ENCODE results near the gene OR6K2.

DNA sequence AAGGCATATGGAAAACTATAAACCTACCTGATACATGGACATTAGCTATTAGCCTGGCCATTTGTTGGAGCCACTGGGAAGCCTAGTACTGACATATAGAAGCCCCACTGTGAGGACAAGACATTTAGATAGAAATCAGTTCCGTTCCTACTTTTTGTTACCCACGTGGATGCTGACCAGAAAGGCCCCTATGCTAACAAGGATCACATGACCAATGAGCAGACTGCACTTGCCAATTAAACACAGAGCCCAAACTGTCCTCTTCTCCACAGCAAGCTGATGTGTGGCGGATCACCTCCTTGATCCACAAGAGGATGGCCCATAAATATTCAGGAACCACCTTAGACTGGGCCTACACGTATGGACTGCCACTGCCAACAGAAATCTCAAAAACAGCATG, 31.3 kb upstream of the OR6K2 start:
- TF ChIP-seq, protein P1, sequence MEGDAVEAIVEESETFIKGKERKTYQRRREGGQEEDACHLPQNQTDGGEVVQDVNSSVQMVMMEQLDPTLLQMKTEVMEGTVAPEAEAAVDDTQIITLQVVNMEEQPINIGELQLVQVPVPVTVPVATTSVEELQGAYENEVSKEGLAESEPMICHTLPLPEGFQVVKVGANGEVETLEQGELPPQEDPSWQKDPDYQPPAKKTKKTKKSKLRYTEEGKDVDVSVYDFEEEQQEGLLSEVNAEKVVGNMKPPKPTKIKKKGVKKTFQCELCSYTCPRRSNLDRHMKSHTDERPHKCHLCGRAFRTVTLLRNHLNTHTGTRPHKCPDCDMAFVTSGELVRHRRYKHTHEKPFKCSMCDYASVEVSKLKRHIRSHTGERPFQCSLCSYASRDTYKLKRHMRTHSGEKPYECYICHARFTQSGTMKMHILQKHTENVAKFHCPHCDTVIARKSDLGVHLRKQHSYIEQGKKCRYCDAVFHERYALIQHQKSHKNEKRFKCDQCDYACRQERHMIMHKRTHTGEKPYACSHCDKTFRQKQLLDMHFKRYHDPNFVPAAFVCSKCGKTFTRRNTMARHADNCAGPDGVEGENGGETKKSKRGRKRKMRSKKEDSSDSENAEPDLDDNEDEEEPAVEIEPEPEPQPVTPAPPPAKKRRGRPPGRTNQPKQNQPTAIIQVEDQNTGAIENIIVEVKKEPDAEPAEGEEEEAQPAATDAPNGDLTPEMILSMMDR (IDR thresholded peaks at IDR 0.05; ENCODE audit: borderline replicate concordance, extremely low read depth, low read length, poor library complexity, severe bottlenecking), result no peak
- no peak for TF ChIP-seq EZH2 (IDR thresholded peaks at IDR 0.05; ENCODE audit: borderline replicate concordance, low read depth, low read length, severe bottlenecking)

Data from DND-41 (cell line).